Upper lobe of right lung (tissue), 1 donor: ENCODE measurements around the gene MS4A13. TPM values are rescaled to one million over a fixed set of nuclear protein-coding genes. Genes with fewer than 3 reads are reported as not detected.

Source experiments
- total RNA-seq: library from RNA; stranded (reverse); fragmentation: NEBNext Ultra II Directional; extraction: Animal tissue kit (Norgen Biotek cat#: 25700); gene quantifications from one replicate; pipeline ENCODE4 v1.2.1, GENCODE V29; 2021
- donor health status: DM: no; HTN: yes; CAD: no; lungs with severe emphysema.

Gene MS4A13
- total RNA-seq, 1 donor from 2014 or later, result not detected

Other genes with a start within 250 kb of the MS4A13 start
- gene MS4A4A, start 234.7 kb upstream of the MS4A13 start, total RNA-seq, result 53.9 TPM
- not detected for gene MS4A6E, start 188.1 kb upstream of the MS4A13 start, total RNA-seq
- gene MS4A7, start 136.9 kb upstream of the MS4A13 start, total RNA-seq, result 184 TPM
- gene MS4A14, start 118.9 kb upstream of the MS4A13 start, total RNA-seq, result 10.3 TPM
- not detected for gene MS4A5, start 85.8 kb upstream of the MS4A13 start, total RNA-seq
- 1.3 TPM for gene MS4A1, start 59.5 kb upstream of the MS4A13 start, total RNA-seq
- gene MS4A12, start 22.6 kb upstream of the MS4A13 start, total RNA-seq, result not detected
- gene MS4A8, start 184.2 kb downstream of the MS4A13 start, total RNA-seq, result not detected
- not detected for gene MS4A18, start 209.3 kb downstream of the MS4A13 start, total RNA-seq
- 147 TPM for gene MS4A15, start 241.5 kb downstream of the MS4A13 start, total RNA-seq